ENCODE measurements around the gene GOLGA6C. TPM values are rescaled to one million over a fixed set of nuclear protein-coding genes. Genes with fewer than 3 reads are reported as not detected.
"Not testable (repeated sequence)": the region's sequence is repeated elsewhere in the genome, so short reads cannot be mapped to it uniquely, and the experiment has no call there.

Gene GOLGA6C
- total RNA-seq, 2 donors from 2014 or later = not detected

- intact Hi-C loops (cut with DNase I) = loop anchor here (10.0 kb wide), 1 partner anchor 67 kb away; no protein-coding TSS in a partner anchor
- Histone ChIP-seq H3K27me3 (no peaks in the 10 kb centered on the region), H3K9me3 (no peaks in the 10 kb centered on the region), H3K36me3 (replicated peaks in 1 of 2; ENCODE audit: insufficient read depth in 1 of 2, low read depth in 2 of 2) (no peaks in the 10 kb centered on the region), H3K27ac (no peak overlapping the region), H3K4me3 (no peak overlapping the region), H3K4me1 (no peaks in the 10 kb centered on the region)
- no peak for ATAC-seq
- 83 to 84% methylated on average over 4 to 5 of the region's 5 CpGs for WGBS, 2 donors
- DNase-seq = peak in 1 of 4 donors; percentile 5
- TF ChIP-seq CTCF (IDR thresholded peaks at IDR 0.05) = no peak
- TF ChIP-seq POLR2A (IDR thresholded peaks at IDR 0.05) = no peak
Observed at GRCh38 chr15:75238150-75238549, 20.0 kb upstream of the GOLGA6C start.

- H3K4me1 ChIP-seq; DNase-seq; H3K27ac ChIP-seq; ATAC-seq; H3K27me3 ChIP-seq; intact Hi-C loops (cut with DNase I); H3K4me3 ChIP-seq; H3K36me3 ChIP-seq (replicated peaks in 1 of 2; ENCODE audit: insufficient read depth in 1 of 2, low read depth in 2 of 2); H3K9me3 ChIP-seq: not testable (repeated sequence)
- 40 to 52% methylated on average over 1 of the region's 1 CpG for WGBS, 2 donors
Observed at GRCh38 chr15:75245741-75246140, 12.4 kb upstream of the GOLGA6C start.

- peak in 2 of 4 donors; percentile 16 to 24 for DNase-seq
- H3K9me3 ChIP-seq; H3K27ac ChIP-seq; H3K36me3 ChIP-seq (replicated peaks in 1 of 2; ENCODE audit: insufficient read depth in 1 of 2, low read depth in 2 of 2); ATAC-seq; intact Hi-C loops (cut with DNase I); H3K4me3 ChIP-seq; H3K27me3 ChIP-seq; H3K4me1 ChIP-seq: not testable (repeated sequence)
- WGBS, 2 donors = 24 to 31% methylated on average over 6 of the region's 6 CpGs
Observed at GRCh38 chr15:75248991-75249390, 9.1 kb upstream of the GOLGA6C start.

- H3K27me3 ChIP-seq = no peaks in the 10 kb centered on the region
- DNase-seq = no peak
- no peaks in the 10 kb centered on the region for H3K36me3 ChIP-seq (replicated peaks in 1 of 2; ENCODE audit: insufficient read depth in 1 of 2, low read depth in 2 of 2)
- ATAC-seq = no peak
- no peak for TF ChIP-seq CTCF (IDR thresholded peaks at IDR 0.05)
- TF ChIP-seq POLR2A (IDR thresholded peaks at IDR 0.05) = no peak
- H3K9me3 ChIP-seq = no peaks in the 10 kb centered on the region
- no peak overlapping the region for H3K27ac ChIP-seq
- no peak overlapping the region for H3K4me3 ChIP-seq
- H3K4me1 ChIP-seq = peaks cover 6% of the 10 kb centered on the region
- WGBS, 2 donors = 78 to 83% methylated on average over 4 of the region's 4 CpGs
- intact Hi-C loops (cut with DNase I) = no loop called here
Observed at GRCh38 chr15:75249726-75250125, 8.4 kb upstream of the GOLGA6C start.

- H3K27ac ChIP-seq; H3K36me3 ChIP-seq (replicated peaks in 1 of 2; ENCODE audit: insufficient read depth in 1 of 2, low read depth in 2 of 2); H3K4me1 ChIP-seq; H3K9me3 ChIP-seq; ATAC-seq; intact Hi-C loops (cut with DNase I); H3K4me3 ChIP-seq; DNase-seq; H3K27me3 ChIP-seq: not testable (repeated sequence)
- WGBS, 2 donors = 85 to 90% methylated on average over 4 of the region's 4 CpGs
Observed at GRCh38 chr15:75251343-75251742, 6.8 kb upstream of the GOLGA6C start.

- H3K36me3 ChIP-seq (replicated peaks in 1 of 2; ENCODE audit: insufficient read depth in 1 of 2, low read depth in 2 of 2); H3K4me3 ChIP-seq; ATAC-seq; H3K4me1 ChIP-seq; DNase-seq; H3K9me3 ChIP-seq; H3K27me3 ChIP-seq; H3K27ac ChIP-seq; intact Hi-C loops (cut with DNase I): not testable (repeated sequence)
- whole genome bisulfite sequencing, 2 donors = 76 to 86% methylated on average over 4 of the region's 4 CpGs
Observed at GRCh38 chr15:75252285-75252684, 5.8 kb upstream of the GOLGA6C start.

GRCh38 chr15:75258620-75259343 is 648 bp downstream of the GOLGA6C start:
- H3K4me3 ChIP-seq; ATAC-seq; intact Hi-C loops (cut with DNase I); DNase-seq; H3K4me1 ChIP-seq; H3K9me3 ChIP-seq; H3K27me3 ChIP-seq; H3K36me3 ChIP-seq (replicated peaks in 1 of 2; ENCODE audit: insufficient read depth in 1 of 2, low read depth in 2 of 2); H3K27ac ChIP-seq: not testable (repeated sequence)
- WGBS, 2 donors = 45% methylated on average over 3 of the region's 16 CpGs; no CpG with 5 or more reads in 1 of the 2 donors

- DNase-seq; H3K9me3 ChIP-seq; ATAC-seq; H3K4me3 ChIP-seq; H3K27me3 ChIP-seq; H3K4me1 ChIP-seq; H3K36me3 ChIP-seq (replicated peaks in 1 of 2; ENCODE audit: insufficient read depth in 1 of 2, low read depth in 2 of 2); H3K27ac ChIP-seq; intact Hi-C loops (cut with DNase I): not testable (repeated sequence)
- WGBS, 2 donors = no CpG with 5 or more reads among the region's 3 CpGs
Observed at GRCh38 chr15:75259873-75260272, 1.7 kb downstream of the GOLGA6C start.

- H3K4me3 ChIP-seq; H3K27ac ChIP-seq; DNase-seq; ATAC-seq; H3K4me1 ChIP-seq; H3K9me3 ChIP-seq; intact Hi-C loops (cut with DNase I); H3K27me3 ChIP-seq; H3K36me3 ChIP-seq (replicated peaks in 1 of 2; ENCODE audit: insufficient read depth in 1 of 2, low read depth in 2 of 2): not testable (repeated sequence)
- WGBS, 2 donors = 75 to 100% methylated on average over 1 to 3 of the region's 8 CpGs
Observed at GRCh38 chr15:75273751-75274359, 15.7 kb downstream of the GOLGA6C start.
